Activated T-cell treated with anti-CD3 and anti-CD28 coated beads, Interleukin-2, amount 50 U/mL, for 1 hour (primary cell): ENCODE results near the gene RNF157.
"Not testable (repeated sequence)": the region's sequence is repeated elsewhere in the genome, so short reads cannot be mapped to it uniquely, and the experiment has no call there.

Experiments used
- DNase-seq: peaks from one replicate; pipeline ENCODE4 v3.0.0-alpha.2; 2020

RNF157 gene

DNA sequence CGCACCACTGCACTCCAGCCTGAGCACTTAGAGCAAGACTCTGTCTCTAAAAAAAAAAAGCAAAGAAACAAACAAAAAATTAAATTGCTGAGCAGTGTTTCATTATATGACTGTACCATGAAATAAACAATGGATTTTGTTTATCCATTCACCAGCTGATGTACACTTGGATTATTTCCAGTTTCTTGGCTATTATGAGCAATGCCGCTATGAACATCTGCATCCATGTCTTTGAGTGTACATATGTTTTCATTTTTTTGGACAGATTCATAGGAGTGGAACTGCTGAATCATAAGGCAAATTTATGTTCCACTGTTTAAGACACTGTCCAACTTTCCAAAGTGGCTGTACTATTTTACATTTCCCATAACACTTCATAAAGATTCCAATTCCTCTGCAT, 8.0 kb downstream of the RNF157 start:
- DNase-seq, result no peak

DNA sequence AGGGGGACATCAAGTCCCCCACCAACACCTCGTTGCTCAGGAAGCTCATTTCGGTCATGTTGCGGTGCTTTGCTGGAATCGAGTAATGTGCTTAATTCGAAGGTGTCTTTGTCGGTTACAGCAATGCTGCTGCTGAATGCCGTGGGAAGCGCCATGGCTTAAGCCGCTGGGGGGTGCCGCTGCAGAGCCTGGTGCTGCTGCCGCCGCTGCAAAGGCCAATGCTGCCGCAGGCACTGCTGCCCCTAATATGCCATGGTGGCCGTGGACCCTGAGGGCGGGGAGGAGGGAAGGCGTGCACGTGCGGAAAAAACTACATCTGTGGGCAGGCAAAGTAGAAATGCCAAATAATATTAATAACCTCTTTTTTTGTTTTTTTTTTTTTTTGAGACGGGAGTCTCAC, 13.5 kb downstream of the RNF157 start:
- not testable (repeated sequence) for DNase-seq

GRCh38 chr17:76225373-76226086, 14.8 kb downstream of the RNF157 start:
- DNase-seq, result not testable (repeated sequence)

DNA sequence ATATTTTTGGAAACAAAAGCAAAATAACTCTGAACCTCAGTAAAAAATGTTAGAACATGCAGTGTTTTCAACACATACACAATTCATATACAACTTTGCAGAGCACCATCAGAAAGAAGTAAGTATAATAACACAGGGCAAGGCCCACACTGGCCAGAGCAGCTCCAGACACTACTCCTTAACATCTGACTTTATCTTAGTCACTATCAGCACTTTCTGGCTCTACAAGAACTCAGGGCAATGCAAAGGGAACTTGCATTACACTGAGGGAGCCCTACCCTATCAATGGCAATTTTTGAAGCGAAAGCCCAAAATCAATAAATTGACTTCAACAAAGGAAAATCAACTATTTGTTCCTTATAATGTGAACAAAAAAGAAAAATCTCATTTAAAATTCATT, 16.5 kb downstream of the RNF157 start:
- DNase-seq, result no peak

GRCh38 chr17:76219670-76220383, 20.5 kb downstream of the RNF157 start:
- DNase-seq, result no peak

- no peak for DNase-seq
These were observed 23.2 kb downstream of the RNF157 start for GRCh38 chr17:76217081-76217480.

- DNase-seq, result no peak
These were observed 26.8 kb downstream of the RNF157 start for GRCh38 chr17:76213491-76213890.

DNA sequence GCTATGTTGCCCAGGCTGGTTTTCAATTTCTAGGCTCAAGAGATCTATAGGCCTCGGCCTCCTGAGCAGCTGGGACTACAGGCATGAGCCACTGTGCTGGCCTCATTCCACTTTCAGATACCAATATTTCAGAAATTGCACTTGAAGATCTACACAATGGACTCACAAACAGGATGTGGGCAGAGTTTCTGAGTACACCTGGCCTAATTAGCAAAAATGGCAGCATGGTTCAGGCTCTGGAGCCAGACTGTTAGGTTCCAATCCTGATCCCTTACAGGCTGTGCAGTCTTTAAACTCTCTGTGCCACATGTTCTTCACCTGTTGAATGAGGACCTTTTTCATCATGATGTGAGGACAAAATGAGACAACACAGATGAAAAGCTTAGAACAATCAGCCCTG, 32.2 kb downstream of the RNF157 start:
- no peak for DNase-seq

DNA sequence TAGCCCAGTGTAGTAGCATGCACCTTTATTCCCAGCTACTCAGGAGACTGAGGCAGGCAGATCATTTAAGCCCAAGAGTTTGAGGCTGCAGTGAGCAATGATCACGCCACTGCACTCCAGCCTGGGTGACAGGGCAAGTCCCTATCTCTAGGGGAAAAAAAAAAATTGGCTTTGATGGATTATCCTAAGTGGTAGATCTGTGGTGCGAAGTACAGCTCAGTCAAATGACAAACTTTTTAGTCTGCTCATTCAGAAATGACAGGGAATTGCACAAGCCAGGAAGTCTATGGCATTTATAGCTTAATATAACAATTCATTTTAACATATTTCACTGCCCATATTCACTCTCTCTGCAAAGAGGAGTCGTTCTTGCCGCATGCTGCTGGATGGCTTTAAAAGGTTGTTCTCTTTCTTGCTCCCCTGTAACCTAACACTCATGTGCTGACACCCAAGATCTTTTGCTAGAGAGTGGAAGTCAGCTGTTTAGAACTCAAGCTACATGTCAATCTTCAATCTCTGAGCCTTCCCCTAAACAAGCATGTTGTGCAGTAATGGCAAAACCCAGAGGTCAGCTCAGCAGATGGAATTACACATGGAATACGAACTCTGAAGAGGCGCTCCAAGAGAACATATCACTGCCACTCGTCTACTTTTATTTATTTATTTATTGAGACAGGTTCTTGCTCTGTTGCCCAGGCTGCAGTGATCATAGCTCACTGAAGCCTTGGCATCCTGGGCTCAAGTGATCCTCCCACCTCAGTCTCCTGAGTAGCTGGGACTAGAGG, 32.8 kb downstream of the RNF157 start:
- DNase-seq, result no peak

DNA sequence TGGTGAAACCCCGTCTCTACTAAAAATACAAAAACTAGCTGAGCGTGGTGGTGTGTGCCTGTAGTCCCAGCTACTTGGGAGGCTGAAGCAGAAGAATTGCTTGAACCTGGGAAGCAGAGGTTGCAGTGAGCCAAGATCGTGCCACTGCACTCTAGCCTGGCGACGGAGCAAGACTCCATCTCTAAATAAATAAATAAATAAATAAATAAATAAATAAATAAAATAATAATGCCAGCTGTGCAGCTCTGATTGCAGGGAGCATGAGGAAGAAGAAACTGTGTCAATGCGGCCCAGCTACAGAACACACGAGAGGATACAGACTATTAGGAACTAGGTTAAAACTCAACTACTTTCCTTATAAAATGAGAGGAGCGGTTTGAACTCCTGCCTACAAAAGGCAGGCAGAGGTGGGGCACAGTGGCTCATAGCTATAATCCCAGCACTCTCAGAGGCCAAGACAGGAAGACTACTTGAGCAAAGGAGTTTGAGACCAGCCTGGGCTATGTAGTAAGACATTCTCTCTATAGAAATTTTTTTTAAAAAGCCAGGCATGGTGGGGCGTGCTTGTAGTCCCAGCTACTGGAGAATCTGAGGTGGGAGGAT, 34.6 kb downstream of the RNF157 start:
- DNase-seq, result not testable (repeated sequence)

- no peak for DNase-seq
These were observed 36.0 kb downstream of the RNF157 start for GRCh38 chr17:76204277-76204676.

DNA sequence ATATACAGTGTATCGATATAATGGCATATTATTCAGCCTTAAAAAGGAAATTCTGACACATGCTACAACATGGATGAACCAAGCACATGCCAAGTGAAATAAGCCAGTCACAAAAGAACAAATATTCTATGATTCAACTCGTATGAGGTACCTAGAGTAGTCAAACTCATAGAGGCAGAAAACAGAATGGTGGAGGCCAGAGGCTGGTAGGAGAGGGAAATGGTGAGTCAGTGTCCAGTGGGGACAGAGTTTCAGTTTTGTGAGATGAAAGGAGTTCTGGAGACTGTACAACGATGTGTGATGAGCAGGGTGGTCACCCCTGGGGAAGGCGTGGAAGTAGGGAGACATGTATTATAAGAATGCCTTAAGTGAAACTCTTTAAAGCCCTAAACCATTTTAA, 39.9 kb downstream of the RNF157 start:
- DNase-seq, result no peak

- peak; percentile 64 for DNase-seq
These were observed 40.8 kb downstream of the RNF157 start for GRCh38 chr17:76199469-76199868.

- DNase-seq, result no peak
These were observed 41.6 kb downstream of the RNF157 start for GRCh38 chr17:76198702-76199101.

DNA sequence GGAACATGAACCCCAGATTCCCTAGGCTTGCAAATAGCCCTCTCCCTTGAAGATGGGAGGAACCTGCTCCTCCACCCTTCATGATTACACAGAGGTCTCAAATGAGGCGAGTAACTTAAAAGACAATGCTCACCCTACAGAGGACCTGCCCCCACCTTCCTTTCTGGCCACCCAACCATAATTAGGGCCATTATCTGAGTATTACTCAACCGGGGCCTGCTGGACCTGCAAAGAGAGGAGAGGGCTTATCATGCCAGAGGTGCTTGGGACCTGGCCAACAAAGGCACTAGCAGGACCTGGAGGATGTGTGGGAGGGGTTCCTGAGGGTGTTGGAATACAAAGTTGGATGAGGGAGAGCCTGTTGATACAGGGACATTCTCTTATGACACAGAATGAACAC, 42.4 kb downstream of the RNF157 start:
- no peak for DNase-seq

GRCh38 chr17:76196675-76197074, 43.6 kb downstream of the RNF157 start:
- no peak for DNase-seq

- DNase-seq, result no peak
These were observed 44.8 kb downstream of the RNF157 start for GRCh38 chr17:76195281-76196096.

- peak; percentile 34 for DNase-seq
These were observed 46.7 kb downstream of the RNF157 start for GRCh38 chr17:76193591-76193990.

- no peak for DNase-seq
These were observed 48.4 kb downstream of the RNF157 start for GRCh38 chr17:76191896-76192295.

DNA sequence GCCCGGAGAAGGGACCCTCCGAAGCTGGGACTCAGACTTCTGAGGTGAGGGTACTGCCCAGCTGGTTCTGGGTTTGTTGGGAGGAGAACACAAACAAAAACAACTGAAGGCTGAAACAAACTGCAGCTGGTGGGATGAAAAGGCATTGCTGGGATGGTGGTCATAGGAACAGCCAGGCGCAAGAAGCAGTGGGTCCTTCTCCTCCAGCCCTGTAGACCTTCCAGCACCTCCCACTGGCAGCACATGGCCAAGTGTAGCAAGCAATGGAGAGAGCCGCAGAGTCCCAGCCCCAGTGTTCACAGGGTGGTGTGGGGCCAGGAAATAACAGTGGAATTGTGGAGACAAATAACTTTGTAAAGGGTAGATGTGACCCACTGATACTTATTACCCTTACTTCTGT, 50.6 kb downstream of the RNF157 start:
- no peak for DNase-seq

DNA sequence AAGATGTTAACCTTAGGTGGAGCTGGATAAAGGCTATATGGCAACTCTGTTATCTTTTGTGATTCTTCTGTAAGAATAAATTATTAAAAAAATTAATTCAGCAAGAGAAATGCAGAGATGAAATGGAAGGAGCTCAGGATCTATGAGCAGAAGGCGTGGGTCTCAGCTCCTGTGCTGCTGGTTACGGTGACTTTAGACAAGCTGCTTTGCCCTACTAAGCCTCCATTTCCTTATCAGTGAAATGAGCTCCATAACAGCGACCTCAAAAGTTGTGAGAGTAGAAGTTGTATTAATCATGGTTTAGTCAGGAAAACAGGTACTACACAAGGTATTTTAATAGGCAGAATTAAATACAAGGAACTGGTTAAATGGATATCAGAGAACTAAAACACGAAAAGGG, 51.0 kb downstream of the RNF157 start:
- DNase-seq, result no peak

DNA sequence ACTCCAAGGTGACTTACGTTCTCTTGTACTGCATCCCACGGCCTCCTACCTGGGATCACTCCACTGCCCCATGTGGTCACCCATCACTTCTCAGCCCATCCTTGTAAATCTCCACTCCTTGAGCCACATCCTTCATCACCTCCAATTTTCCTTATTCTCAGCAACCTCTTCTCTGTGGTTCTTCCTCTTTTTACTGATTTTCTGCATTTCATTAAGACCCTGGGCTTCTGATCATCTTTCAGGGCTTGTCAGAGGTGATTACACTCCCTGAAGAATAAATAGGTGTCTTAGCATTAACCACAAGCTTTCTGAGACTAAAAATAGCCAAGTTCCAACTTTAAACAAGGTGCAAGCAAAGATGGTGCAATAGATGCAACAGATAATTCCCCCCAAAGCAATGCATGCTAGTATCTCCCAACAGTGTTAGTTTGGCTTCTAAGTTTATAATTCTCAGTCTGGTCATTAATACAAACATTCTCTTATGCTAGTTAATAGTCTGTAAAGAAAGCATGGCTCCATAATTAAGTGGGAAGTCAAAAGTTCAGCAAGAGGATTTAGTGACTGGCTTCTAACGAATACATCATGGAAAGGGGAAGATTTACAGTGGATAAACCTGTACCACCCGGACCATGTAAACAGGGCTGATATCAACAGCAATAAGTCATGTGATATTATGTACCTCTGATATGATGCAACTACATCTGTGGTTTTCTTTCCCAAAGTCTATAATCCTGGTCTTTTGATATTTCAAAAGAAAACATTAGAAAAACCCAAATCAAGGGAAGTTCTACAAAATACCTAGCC, 51.9 kb downstream of the RNF157 start:
- DNase-seq, result no peak
